Measurements from ENCODE around the gene USF1. TPM values are rescaled to one million over a fixed set of nuclear protein-coding genes. Genes with fewer than 3 reads are reported as not detected.
"Not testable (repeated sequence)": the region's sequence is repeated elsewhere in the genome, so short reads cannot be mapped to it uniquely, and the experiment has no call there.

The USF1 gene
- total RNA-seq, 1 donor from 2014 or later = 158 TPM

DNA sequence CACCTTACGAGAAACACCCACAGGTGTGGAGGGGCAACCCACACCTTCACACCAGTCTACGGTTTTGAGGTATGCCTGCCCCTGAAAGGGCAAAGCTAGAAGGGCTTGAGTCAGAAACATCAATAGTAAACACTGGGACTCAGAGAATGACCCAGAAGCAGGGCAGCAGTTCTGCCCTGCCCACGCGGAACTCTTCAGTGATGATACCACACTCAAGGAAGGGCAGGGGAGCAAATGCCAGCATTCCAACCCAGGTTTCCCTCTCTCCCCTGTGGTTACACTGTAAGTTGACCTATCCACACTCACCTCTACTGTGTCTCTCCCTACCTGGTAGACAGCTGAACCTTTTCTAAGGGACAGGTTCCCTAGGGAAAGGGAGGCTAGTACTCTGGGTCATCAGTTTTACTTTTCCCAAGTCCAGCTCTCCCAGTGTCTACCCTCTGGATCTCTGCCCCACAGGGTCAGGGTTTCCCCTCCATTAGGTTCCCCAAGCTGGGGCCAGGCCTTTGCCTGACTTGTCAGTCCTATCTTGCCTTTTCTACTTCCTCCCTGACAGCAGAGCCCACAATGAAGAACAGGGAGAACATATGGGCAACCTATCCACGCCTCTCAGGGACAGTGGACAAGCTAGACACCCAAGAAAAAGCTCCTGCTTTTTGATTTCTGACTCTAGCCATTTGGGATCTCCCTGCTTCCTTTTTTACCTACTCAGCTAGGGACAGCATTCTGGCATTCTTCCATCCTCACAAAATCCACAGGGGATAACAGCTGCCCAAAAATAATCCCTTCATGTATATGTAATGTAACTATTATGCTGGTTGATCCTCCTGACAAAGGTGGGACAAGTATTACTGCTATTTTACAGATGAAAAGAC lies 27.8 kb downstream of the USF1 start:
- no peak overlapping the region for H3K4me3 Mint-ChIP-seq (ENCODE audit: unreplicated experiment)
- peaks cover 1% of the 10 kb centered on the region for H3K9me3 Mint-ChIP-seq (ENCODE audit: unreplicated experiment)
- peaks cover 13% of the 10 kb centered on the region for H3K4me1 Mint-ChIP-seq (ENCODE audit: low read depth, unreplicated experiment)
- peaks cover 2% of the 10 kb centered on the region for H3K27me3 Mint-ChIP-seq (ENCODE audit: unreplicated experiment)
- DNase-seq = no peak
- H3K27ac Mint-ChIP-seq (ENCODE audit: unreplicated experiment) = no peak overlapping the region
- TF ChIP-seq, protein P1, sequence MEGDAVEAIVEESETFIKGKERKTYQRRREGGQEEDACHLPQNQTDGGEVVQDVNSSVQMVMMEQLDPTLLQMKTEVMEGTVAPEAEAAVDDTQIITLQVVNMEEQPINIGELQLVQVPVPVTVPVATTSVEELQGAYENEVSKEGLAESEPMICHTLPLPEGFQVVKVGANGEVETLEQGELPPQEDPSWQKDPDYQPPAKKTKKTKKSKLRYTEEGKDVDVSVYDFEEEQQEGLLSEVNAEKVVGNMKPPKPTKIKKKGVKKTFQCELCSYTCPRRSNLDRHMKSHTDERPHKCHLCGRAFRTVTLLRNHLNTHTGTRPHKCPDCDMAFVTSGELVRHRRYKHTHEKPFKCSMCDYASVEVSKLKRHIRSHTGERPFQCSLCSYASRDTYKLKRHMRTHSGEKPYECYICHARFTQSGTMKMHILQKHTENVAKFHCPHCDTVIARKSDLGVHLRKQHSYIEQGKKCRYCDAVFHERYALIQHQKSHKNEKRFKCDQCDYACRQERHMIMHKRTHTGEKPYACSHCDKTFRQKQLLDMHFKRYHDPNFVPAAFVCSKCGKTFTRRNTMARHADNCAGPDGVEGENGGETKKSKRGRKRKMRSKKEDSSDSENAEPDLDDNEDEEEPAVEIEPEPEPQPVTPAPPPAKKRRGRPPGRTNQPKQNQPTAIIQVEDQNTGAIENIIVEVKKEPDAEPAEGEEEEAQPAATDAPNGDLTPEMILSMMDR (IDR thresholded peaks at IDR 0.05; ENCODE audit: partially characterized antibody, unreplicated experiment) = no peak
- no peaks in the 10 kb centered on the region for H3K36me3 Mint-ChIP-seq (ENCODE audit: unreplicated experiment)

DNA sequence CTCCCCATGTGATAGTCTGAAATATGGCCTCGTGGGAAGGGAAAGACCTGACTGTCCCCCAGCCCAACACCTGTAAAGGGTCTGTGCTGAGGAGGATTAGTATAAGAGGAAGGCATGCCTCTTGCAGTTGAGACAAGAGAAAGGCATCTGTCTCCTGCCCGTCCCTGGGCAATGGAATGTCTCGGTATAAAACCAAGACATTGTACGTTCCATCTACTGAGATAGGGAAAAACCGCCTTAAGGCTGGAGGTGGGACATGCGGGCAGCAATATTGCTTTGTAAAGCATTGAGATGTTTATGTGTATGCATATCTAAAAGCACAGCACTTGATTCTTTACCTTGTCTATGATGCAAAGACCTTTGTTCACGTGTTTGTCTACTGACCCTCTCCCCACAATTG lies 28.6 kb downstream of the USF1 start:
- not testable (repeated sequence) for H3K27me3 Mint-ChIP-seq (ENCODE audit: unreplicated experiment); H3K4me3 Mint-ChIP-seq (ENCODE audit: unreplicated experiment); DNase-seq

DNA sequence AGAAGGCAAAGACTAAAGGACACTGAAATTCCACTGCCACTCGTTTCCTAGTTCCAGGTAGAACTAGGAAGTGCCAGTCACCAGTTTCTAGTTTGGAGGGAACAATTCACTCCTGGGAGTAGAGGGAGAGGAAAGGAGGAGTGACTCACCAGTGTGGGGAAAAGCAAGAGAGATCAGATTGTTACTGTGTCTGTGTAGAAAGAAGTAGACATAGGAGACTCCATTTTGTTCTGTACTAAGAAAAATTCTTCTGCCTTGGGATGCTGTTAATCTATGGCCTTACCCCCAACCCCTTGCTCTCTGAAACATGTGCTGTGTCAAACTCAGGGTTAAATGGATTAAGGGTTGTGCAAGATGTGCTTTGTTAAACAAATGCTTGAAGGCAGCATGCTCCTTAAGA lies 29.1 kb downstream of the USF1 start:
- not testable (repeated sequence) for H3K36me3 Mint-ChIP-seq (ENCODE audit: unreplicated experiment); DNase-seq; H3K4me3 Mint-ChIP-seq (ENCODE audit: unreplicated experiment); H3K27me3 Mint-ChIP-seq (ENCODE audit: unreplicated experiment); H3K9me3 Mint-ChIP-seq (ENCODE audit: unreplicated experiment)
- H3K27ac Mint-ChIP-seq (ENCODE audit: unreplicated experiment) = peak overlapping the region; percentile 26
- H3K4me1 Mint-ChIP-seq (ENCODE audit: low read depth, unreplicated experiment) = peaks cover 14% of the 10 kb centered on the region

More for the DNA sequence above, 28.6 kb downstream of the USF1 start:
- not testable (repeated sequence) for H3K36me3 Mint-ChIP-seq (ENCODE audit: unreplicated experiment); H3K27ac Mint-ChIP-seq (ENCODE audit: unreplicated experiment); H3K9me3 Mint-ChIP-seq (ENCODE audit: unreplicated experiment)
- peaks cover 14% of the 10 kb centered on the region for H3K4me1 Mint-ChIP-seq (ENCODE audit: low read depth, unreplicated experiment)

DNA sequence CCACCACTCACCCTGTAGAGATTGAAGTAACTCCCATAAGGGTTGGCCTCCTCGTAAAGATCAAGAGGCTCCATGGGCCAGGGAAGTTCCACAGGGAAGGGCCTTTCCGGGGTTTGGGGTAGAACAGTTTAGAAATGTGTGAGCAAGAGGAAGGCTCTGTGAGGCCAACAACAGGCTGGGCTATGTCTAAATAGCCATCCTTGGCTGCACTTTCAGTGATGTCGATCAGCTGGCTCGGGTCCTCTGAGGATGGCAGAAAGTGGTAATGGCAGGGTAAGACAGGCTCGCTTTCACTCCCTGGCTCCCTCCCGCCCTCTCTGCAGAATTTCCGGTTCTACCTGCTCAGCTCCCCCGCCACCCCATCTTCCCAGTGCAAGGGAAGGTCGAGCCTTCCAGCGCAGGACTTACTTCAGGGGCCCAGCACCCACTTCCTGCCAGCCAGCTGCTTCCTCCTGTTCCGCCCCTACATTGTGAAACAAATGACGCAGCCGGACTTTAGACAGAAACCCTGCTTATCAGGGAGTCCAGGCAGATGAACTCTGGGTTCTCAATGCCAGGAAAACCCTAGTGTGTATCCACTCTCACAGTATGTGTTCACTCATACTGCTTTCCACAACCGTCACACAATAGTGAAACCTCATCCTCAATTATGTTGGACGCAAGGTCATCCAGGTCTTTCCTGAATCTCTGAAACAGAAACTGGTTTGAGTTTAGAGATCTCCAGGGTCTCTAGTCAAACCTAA lies 32.1 kb downstream of the USF1 start:
- H3K27ac Mint-ChIP-seq (ENCODE audit: unreplicated experiment) = no peak overlapping the region
- TF ChIP-seq, protein P1 (IDR thresholded peaks at IDR 0.05; ENCODE audit: partially characterized antibody, unreplicated experiment) = no peak
- H3K4me3 Mint-ChIP-seq (ENCODE audit: unreplicated experiment) = no peak overlapping the region
- H3K9me3 Mint-ChIP-seq (ENCODE audit: unreplicated experiment) = no peaks in the 10 kb centered on the region
- no peak for DNase-seq
- peaks cover 11% of the 10 kb centered on the region for H3K4me1 Mint-ChIP-seq (ENCODE audit: low read depth, unreplicated experiment)
- H3K36me3 Mint-ChIP-seq (ENCODE audit: unreplicated experiment) = no peaks in the 10 kb centered on the region
- peaks cover 2% of the 10 kb centered on the region for H3K27me3 Mint-ChIP-seq (ENCODE audit: unreplicated experiment)

DNA sequence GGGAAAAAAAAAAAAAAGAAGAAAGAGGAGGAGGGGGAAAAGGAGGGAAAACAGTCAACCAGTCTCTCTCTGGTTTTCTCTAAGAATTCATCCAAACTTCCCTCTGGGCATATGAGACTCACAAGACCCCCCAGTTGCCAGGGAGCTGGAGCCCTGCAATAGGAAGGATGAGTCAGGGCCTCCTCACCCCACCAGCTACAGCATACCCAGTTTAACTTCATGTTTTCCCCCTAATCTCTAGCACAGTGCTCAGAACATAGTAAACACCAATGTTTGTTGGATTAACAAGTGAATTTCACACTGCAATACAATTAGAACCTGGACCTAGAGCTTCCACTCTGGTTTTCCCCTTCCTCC lies 32.7 kb downstream of the USF1 start:
- H3K4me1 Mint-ChIP-seq (ENCODE audit: low read depth, unreplicated experiment) = peaks cover 11% of the 10 kb centered on the region

More for the DNA sequence above, 32.7 kb downstream of the USF1 start:
- Mint-ChIP-seq H3K4me3 (ENCODE audit: unreplicated experiment) (no peak overlapping the region), H3K36me3 (ENCODE audit: unreplicated experiment) (no peaks in the 10 kb centered on the region), H3K27ac (ENCODE audit: unreplicated experiment) (no peak overlapping the region), H3K27me3 (ENCODE audit: unreplicated experiment) (peaks cover 2% of the 10 kb centered on the region), H3K9me3 (ENCODE audit: unreplicated experiment) (no peaks in the 10 kb centered on the region)
- no peak for DNase-seq
- TF ChIP-seq, protein P1 (IDR thresholded peaks at IDR 0.05; ENCODE audit: partially characterized antibody, unreplicated experiment) = no peak

Data from glutamatergic neuron (in vitro differentiated cells).